Neural cell (in vitro differentiated cells): ENCODE data around the gene CA11. TPM values are rescaled to one million over a fixed set of nuclear protein-coding genes. Genes with fewer than 3 reads are reported as not detected.

Source experiments
- H2AFZ ChIP-seq: fragments of 200-600, 300-800 bp; sonication (generic), shearing (Covaris generic); 2 replicates; pipeline ENCODE4 v1.6.0; 2014; ENCODE audit warnings: low read depth, mild to moderate bottlenecking, antibody characterized with exemption, low read length, moderate library complexity
- H3F3A ChIP-seq: fragments of 200-600 bp; shearing (Covaris generic); 2 replicates; pipeline ENCODE4 v1.6.1; 2016; ENCODE audit warnings: mild to moderate bottlenecking, moderate library complexity, mixed read lengths, antibody characterized with exemption, low read length; ENCODE audit not compliant: insufficient read depth, poor library complexity, severe bottlenecking
- H3K27ac ChIP-seq: fragments of 200-600, 300-800 bp; sonication (generic), shearing (Covaris generic); 2 replicates; pipeline ENCODE4 v1.5.1; 2014; ENCODE audit warnings: mild to moderate bottlenecking, low read length, moderate library complexity
- H3K27me3 ChIP-seq: fragments of 300-800, 200-600 bp; sonication (generic), shearing (Covaris generic); 2 replicates; pipeline ENCODE4 v1.6.0; 2014; ENCODE audit warnings: mild to moderate bottlenecking, low read depth, low read length, moderate library complexity; ENCODE audit not compliant: insufficient read depth
- H3K36me3 ChIP-seq: fragments of 300-800, 200-600 bp; sonication (generic), shearing (Covaris generic); 2 replicates; pipeline ENCODE4 v1.5.1; 2014; ENCODE audit warnings: mild to moderate bottlenecking, antibody characterized with exemption, low read length, moderate library complexity; ENCODE audit not compliant: insufficient read depth
- H3K4me2 ChIP-seq: fragments of 300-800, 200-600 bp; sonication (generic), shearing (Covaris generic); 2 replicates; pipeline ENCODE4 v1.6.0; 2014; ENCODE audit warnings: mild to moderate bottlenecking, low read length
- H3K4me3 ChIP-seq: fragments of 300-800, 200-600 bp; sonication (generic), shearing (Covaris generic); 2 replicates; pipeline ENCODE4 v1.5.1; 2014; ENCODE audit warnings: mild to moderate bottlenecking, low read length, moderate library complexity
- H3K79me2 ChIP-seq: fragments of 200-600 bp; shearing (Covaris generic); replicated peaks from 2 replicates; pipeline ENCODE4 v1.6.0; 2014; ENCODE audit warnings: mild to moderate bottlenecking, low read length, moderate library complexity; ENCODE audit not compliant: insufficient read depth
- H3K9ac ChIP-seq: fragments of 300-800, 200-600 bp; sonication (generic), shearing (Covaris generic); 2 replicates; pipeline ENCODE4 v1.6.1; 2016; ENCODE audit warnings: mild to moderate bottlenecking, low read length, mixed read lengths
- H3K9me2 ChIP-seq: fragments of 200-600 bp; shearing (Covaris generic); 2 replicates; pipeline ENCODE4 v1.6.1; 2016; ENCODE audit warnings: mild to moderate bottlenecking, low read length, mixed read lengths; ENCODE audit not compliant: insufficient read depth
- H3K9me3 ChIP-seq: fragments of 200-600, 300-800 bp; sonication (generic), shearing (Covaris generic); 2 replicates; pipeline ENCODE4 v1.6.1; 2016; ENCODE audit warnings: mild to moderate bottlenecking, mixed run types, low read length, moderate library complexity, mixed read lengths
- H4K20me1 ChIP-seq: fragments of 200-600 bp; shearing (Covaris generic); 2 replicates; pipeline ENCODE4 v1.6.1; 2016; ENCODE audit warnings: mild to moderate bottlenecking, mixed run types; ENCODE audit not compliant: insufficient read depth
- EP300 ChIP-seq: fragments of 450-650 bp; conservative IDR thresholded peaks from 2 replicates; pipeline ENCODE4 v1.6.1; 2014; ENCODE audit warnings: antibody characterized with exemption, mild to moderate bottlenecking, moderate library complexity; ENCODE audit not compliant: poor library complexity, severe bottlenecking
- EZH2 ChIP-seq: fragments of 200-600, 300-800 bp; shearing (Covaris generic), sonication (generic); IDR thresholded peaks from 2 replicates; pipeline ENCODE4 v1.6.1; 2014; ENCODE audit warnings: antibody characterized with exemption, low read length, borderline replicate concordance, mild to moderate bottlenecking; ENCODE audit not compliant: insufficient read depth, poor library complexity, severe bottlenecking
- MXI1 ChIP-seq: fragments of 450-650 bp; conservative IDR thresholded peaks from 2 replicates; pipeline ENCODE4 v1.6.1; 2014; ENCODE audit warnings: antibody characterized with exemption, mild to moderate bottlenecking; ENCODE audit not compliant: poor library complexity, severe bottlenecking
- POLR2AphosphoS5 ChIP-seq: IDR thresholded peaks from 2 replicates; pipeline ENCODE4 v1.6.1; 2012
- RAD21 ChIP-seq: fragments of 450-650 bp; conservative IDR thresholded peaks from 2 replicates; pipeline ENCODE4 v1.6.1; 2014; ENCODE audit warnings: antibody characterized with exemption, mild to moderate bottlenecking, moderate library complexity
- REST ChIP-seq: IDR thresholded peaks from 2 replicates; pipeline ENCODE4 v1.6.1; 2012; ENCODE audit warnings: borderline replicate concordance
- SMC3 ChIP-seq: fragments of 450-650 bp; conservative IDR thresholded peaks from 2 replicates; pipeline ENCODE4 v1.6.1; 2014; ENCODE audit warnings: antibody characterized with exemption, mild to moderate bottlenecking, moderate library complexity; ENCODE audit not compliant: poor library complexity
- TAF1 ChIP-seq: IDR thresholded peaks from 2 replicates; pipeline ENCODE4 v1.6.1; 2012; ENCODE audit warnings: low read depth
- polyA plus RNA-seq: library from polyadenylated mRNA; depleted of rRNA; stranded (reverse); fragments of >200 nt; gene quantifications from 2 replicates; pipeline ENCODE4 v1.2.3, GENCODE V29; 2014
- TF ChIP-seq, protein P1 (sequence below): fragments of 450-650 bp; IDR thresholded peaks from 2 replicates; pipeline ENCODE4 v1.5.1; 2014; ENCODE audit warnings: antibody characterized with exemption, mild to moderate bottlenecking, moderate library complexity; ENCODE audit not compliant: poor library complexity, severe bottlenecking

CA11 gene
- polyA plus RNA-seq, 1 donor from 2014 or later: 108 TPM

DNA sequence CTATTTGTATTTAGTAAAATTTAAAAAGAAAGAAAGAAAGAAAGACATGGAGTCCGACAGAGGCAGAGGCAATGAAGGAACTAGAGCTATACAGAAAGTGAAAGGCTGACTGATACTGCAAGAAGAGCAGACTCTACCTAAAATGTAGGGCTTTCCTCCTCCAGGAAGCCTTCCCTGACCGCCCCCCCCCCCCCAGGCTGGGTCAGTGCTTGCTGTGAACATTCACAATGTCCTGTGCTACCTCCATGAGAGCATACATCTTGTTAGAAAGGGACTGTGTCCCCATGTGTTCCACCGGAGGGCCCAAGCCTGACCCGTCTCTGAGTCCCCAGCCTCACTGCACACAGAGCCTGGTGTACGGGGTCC is 5.7 kb upstream of the CA11 start:
- H3K4me3 ChIP-seq: no peak overlapping the region
- no peaks in the 10 kb centered on the region for H3F3A ChIP-seq
- no peak overlapping the region for H3K27ac ChIP-seq
- H4K20me1 ChIP-seq: no peaks in the 10 kb centered on the region
- H3K9me3 ChIP-seq: no peaks in the 10 kb centered on the region
- no peaks in the 10 kb centered on the region for H3K79me2 ChIP-seq
- no peak overlapping the region for H2AFZ ChIP-seq
- H3K9ac ChIP-seq: no peak overlapping the region
- no peaks in the 10 kb centered on the region for H3K36me3 ChIP-seq
- no peaks in the 10 kb centered on the region for H3K27me3 ChIP-seq
- TF ChIP-seq SMC3 (no peak), EP300 (no peak), POLR2AphosphoS5 (no peak), MXI1 (no peak), EZH2 (no peak), REST (no peak), RAD21 (no peak), TAF1 (no peak)
- TF ChIP-seq, protein P1, sequence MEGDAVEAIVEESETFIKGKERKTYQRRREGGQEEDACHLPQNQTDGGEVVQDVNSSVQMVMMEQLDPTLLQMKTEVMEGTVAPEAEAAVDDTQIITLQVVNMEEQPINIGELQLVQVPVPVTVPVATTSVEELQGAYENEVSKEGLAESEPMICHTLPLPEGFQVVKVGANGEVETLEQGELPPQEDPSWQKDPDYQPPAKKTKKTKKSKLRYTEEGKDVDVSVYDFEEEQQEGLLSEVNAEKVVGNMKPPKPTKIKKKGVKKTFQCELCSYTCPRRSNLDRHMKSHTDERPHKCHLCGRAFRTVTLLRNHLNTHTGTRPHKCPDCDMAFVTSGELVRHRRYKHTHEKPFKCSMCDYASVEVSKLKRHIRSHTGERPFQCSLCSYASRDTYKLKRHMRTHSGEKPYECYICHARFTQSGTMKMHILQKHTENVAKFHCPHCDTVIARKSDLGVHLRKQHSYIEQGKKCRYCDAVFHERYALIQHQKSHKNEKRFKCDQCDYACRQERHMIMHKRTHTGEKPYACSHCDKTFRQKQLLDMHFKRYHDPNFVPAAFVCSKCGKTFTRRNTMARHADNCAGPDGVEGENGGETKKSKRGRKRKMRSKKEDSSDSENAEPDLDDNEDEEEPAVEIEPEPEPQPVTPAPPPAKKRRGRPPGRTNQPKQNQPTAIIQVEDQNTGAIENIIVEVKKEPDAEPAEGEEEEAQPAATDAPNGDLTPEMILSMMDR: no peak
- no peak overlapping the region for H3K4me2 ChIP-seq
- H3K9me2 ChIP-seq: no peaks in the 10 kb centered on the region

DNA sequence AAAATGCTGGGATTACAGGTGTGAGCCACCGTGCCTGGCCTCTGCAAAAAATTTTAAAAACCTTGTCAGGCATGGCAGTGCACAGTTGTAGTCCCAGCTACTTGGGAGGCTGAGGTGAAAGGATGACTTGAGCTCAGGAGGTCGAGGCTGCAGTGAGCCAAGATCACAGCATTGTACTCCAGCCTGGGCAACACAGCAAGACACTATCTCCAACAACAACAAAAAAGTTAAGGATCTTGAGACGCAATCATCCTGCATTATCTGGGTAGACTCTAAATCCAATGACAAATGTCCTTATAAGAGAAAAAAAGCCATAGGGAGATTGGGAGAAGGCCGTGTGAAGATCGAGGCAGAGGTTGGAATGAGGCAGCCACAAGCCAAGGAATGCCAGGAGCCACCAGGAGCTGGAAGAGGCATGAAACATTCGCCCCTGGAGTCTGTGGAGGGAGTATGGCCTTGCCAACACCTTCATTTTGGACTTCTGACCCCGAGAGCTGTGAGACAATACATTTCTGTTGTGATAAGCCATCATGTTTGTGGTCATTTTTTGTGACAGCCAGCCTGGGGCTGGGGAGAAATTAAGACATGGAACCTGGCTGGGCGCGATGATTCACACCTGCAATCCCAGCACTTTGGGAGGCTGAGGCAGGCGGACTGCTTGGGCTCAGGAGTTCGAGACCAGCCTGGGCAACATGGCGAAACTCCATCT is 5.1 kb upstream of the CA11 start:
- no peak overlapping the region for H2AFZ ChIP-seq
- no peaks in the 10 kb centered on the region for H3K36me3 ChIP-seq
- H3K4me2 ChIP-seq: no peak overlapping the region
- H3K4me3 ChIP-seq: no peak overlapping the region
- no peaks in the 10 kb centered on the region for H4K20me1 ChIP-seq
- H3K9me2 ChIP-seq: no peaks in the 10 kb centered on the region
- no peak overlapping the region for H3K27ac ChIP-seq
- H3K9me3 ChIP-seq: no peaks in the 10 kb centered on the region
- TF ChIP-seq TAF1 (no peak), REST (no peak), POLR2AphosphoS5 (no peak), EP300 (no peak), MXI1 (no peak), EZH2 (no peak), RAD21 (no peak), SMC3 (no peak)
- TF ChIP-seq, protein P1: no peak
- no peaks in the 10 kb centered on the region for H3K27me3 ChIP-seq
- no peak overlapping the region for H3K9ac ChIP-seq
- no peaks in the 10 kb centered on the region for H3F3A ChIP-seq
- H3K79me2 ChIP-seq: no peaks in the 10 kb centered on the region
